GM12865 (cell line): Measurements from ENCODE around the gene RANBP1.

ENCODE experiments used
- DNase-seq: peaks from one replicate; pipeline ENCODE4 v3.0.0; 2010; ENCODE audit warnings: low read depth
- H3K4me3 ChIP-seq: 2 replicates; pipeline ENCODE4 v1.5.1; 2011; ENCODE audit warnings: mild to moderate bottlenecking, low read depth, low read length, control low read depth
- CTCF ChIP-seq: IDR thresholded peaks from 2 replicates; pipeline ENCODE4 v1.5.1; 2011; ENCODE audit warnings: low read length, control low read depth, low read depth, inconsistent platforms; ENCODE audit not compliant: insufficient read depth; ENCODE audit errors: missing control alignments

RANBP1 gene

GRCh38 chr22:20105456-20106204, 10.3 kb upstream of the RANBP1 start:
- TF ChIP-seq CTCF: no peak
- H3K4me3 ChIP-seq: no peak overlapping the region
- no peak for DNase-seq

DNA sequence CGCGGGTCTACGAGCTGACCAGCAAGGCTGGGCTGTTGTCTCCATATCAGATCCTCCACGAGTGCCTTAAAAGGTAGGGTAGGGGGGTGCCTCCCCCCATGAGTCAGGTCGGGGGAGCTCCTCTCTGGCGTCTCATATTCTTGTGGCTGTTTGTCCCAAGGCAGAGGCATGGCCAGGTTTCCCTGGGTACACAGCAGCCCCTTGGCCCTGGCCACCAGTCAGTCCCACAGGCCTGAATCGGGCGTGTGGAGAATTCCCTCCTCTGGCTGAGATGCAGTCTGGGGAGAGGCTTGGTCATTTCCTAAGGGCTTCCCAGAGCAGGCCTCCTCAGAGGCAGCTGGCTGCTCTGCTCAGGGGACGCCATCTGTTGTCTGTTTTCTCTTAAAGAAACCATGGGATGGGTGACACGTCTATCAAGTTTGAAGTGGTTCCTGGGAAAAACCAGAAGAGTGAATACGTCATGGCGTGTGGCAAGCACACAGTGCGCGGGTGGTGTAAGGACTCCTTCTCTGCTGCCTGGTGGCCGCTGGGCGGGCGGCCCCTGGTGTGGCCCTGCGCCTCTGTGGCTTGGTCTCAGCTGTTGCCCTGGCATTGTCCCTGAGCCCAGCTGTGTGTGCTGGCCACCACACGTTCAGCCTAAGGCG, 9.6 kb upstream of the RANBP1 start:
- no peak for DNase-seq
- no peak for TF ChIP-seq CTCF
- no peak overlapping the region for H3K4me3 ChIP-seq

DNA sequence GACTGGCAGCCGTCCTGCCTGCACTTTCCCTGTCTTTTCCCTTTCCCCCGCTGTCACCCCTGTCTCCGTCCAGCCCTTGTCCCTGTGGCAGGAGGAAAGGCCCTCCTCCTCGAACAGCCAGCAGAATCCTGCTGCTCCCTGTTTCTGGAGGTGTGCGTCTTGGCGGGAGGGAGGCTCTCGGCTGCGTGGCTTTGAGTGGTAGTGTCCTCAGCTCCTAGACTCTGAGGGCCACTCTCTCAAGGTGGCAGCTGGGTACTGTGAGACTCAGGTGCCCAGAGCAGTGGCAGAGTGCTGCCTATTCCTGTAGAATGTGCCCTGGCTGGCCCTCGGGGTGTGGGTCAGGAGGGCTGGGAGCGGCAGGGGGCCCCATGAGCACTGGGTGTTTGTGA, 9.1 kb upstream of the RANBP1 start:
- TF ChIP-seq CTCF: no peak
- no peak for DNase-seq
- H3K4me3 ChIP-seq: no peak overlapping the region

DNA sequence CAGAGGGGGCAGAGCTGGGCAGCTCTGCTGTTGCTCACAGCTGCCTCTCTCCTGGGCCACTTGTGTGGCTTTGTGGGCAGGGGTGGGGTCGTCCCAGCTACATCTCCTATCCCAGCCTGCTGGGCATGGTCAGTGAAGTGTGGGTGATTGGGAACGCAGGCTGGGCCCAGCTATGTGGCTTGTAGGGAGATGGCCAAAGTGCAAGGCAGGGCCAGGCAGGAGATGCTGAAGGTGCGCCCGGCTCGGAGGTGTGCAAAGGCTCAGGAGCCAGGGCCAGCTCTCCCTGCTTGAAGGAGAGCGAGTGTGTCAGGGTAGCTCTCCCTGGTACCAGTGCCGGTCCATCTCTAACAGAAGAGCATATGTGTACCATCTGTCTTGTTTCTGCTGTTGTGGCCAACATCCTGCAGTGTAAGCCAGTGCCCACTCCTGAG, 8.4 kb upstream of the RANBP1 start:
- DNase-seq: no peak

GRCh38 chr22:20107951-20108756, 7.8 kb upstream of the RANBP1 start:
- no peak for DNase-seq
- no peak overlapping the region for H3K4me3 ChIP-seq
- TF ChIP-seq CTCF: no peak

More for the DNA sequence above, 8.4 kb upstream of the RANBP1 start:
- TF ChIP-seq CTCF: no peak
- H3K4me3 ChIP-seq: no peak overlapping the region

- H3K4me3 ChIP-seq: no peak overlapping the region
- no peak for DNase-seq
- TF ChIP-seq CTCF: no peak
Observed at GRCh38 chr22:20108757-20109230, 7.1 kb upstream of the RANBP1 start.
